LNCAP (cell line): ENCODE data around the gene ZNF485.

Source experiments
- TF ChIP-seq, protein P1 (sequence below): fragments of 450-650 bp; IDR thresholded peaks from 2 replicates; pipeline ENCODE4 v1.5.1; 2017; ENCODE audit warnings: mild to moderate bottlenecking

Gene ZNF485

DNA sequence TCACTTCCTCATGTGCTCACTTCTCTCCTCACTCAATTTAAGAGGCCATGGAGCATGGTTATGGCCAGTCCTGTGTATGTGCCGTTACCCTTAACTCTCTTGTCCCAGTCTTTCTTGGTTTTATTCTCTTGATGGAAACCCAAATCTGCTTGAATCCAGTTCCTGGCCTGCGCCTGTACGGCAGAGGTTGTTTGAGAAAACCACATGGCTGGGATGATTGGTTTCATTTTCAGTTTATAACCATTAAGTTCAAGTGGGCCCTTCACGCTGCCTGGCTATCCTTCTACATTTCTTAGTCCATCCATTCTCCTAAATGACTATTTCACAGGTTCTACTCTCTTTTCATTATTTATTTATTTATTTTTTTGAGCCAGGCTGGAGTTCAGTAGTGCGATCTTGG is 30.2 kb upstream of the ZNF485 start:
- TF ChIP-seq, protein P1, sequence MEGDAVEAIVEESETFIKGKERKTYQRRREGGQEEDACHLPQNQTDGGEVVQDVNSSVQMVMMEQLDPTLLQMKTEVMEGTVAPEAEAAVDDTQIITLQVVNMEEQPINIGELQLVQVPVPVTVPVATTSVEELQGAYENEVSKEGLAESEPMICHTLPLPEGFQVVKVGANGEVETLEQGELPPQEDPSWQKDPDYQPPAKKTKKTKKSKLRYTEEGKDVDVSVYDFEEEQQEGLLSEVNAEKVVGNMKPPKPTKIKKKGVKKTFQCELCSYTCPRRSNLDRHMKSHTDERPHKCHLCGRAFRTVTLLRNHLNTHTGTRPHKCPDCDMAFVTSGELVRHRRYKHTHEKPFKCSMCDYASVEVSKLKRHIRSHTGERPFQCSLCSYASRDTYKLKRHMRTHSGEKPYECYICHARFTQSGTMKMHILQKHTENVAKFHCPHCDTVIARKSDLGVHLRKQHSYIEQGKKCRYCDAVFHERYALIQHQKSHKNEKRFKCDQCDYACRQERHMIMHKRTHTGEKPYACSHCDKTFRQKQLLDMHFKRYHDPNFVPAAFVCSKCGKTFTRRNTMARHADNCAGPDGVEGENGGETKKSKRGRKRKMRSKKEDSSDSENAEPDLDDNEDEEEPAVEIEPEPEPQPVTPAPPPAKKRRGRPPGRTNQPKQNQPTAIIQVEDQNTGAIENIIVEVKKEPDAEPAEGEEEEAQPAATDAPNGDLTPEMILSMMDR, result no peak

DNA sequence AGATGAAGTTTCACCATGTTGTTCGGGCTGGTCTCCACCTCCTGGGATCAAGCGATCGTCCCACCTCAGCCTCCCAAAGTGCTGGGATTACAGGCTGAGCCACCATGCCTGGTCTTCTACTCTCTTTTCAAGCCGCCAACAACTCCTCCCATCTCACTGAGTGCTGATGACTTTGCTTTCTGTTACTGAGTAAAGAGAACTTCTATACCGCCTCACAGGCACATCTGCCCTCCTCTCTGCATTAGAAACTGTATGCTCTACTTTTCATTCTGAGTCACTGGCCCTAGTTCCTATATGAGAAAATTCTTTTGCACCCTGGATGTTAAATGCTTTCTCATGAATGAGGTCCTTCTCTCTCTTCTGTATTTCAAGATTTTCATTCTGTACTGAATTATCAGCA is 29.7 kb upstream of the ZNF485 start:
- TF ChIP-seq, protein P1, result no peak

DNA sequence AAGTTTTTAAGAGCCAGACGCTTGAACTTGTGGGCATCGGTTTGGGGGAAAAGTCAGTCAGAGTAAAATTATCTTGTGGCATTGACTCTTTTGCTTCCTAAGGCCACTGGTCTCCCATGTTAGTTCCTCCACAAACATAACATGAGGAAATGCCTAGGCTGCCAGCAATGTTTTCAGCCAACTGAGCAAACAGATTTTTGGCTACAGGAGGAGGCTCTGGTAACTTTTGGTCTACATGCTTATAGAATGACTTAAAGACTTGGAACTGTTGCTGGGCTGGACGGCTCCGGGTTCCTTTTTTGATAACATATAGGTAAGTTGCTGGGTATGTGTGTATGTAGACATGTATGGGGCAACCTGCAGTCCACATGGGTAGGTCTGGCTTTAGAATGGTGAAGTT is 22.2 kb upstream of the ZNF485 start:
- TF ChIP-seq, protein P1, result no peak

DNA sequence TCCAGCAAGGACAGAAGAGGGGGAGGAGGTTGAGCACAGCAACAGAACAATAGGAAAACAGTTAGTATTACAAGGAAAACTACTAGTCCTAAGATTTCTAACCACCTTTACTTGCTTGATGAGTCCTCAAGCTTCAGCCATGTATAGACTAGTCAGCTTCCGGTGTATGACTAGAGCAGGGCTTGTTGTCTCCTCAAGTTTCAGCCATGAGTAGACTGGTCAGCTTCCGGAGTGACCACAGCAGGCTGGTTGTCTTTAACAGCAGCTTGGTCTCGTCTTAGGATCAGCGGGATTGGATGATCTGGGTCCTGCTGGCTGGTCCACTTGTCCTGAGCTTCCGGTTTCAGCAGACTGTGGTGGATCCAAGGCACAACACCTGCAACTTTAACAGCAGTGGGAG is 21.2 kb upstream of the ZNF485 start:
- TF ChIP-seq, protein P1, result no peak

DNA sequence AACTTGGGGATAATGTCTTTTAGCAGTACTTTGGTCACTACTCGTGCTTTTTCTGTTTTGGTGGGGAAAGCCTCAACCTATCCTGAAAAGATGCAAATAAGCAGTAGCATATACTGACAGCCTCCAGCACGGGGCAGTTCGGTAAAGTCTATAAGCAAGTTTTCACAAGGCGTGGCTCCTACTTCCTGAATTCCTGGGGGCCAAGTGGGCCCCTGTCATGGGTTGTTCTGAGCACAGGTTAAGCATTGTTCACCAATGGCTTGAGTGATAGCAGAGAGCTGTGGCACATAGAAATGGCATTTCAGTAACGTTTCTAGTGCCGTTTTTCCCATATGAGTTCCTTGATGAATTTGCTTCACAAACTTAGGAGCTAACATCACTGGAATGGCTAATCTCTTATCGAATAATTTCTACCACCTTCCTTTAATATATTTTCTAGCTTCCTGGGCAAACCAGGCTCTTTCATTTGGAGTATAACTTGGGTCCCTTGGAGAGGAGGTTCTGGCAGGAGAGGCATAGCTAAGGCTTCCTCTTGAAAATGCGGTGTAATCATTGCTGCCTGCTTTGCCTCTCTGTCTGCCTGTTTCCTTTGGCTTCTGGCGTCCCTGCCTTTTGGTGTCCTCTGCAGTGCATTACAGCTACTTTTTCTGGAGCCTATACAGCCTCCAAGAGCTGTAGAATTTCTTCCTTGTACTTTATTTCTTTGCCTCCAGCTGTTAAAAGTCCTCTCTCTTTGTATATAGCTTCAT is 20.1 kb upstream of the ZNF485 start:
- TF ChIP-seq, protein P1, result no peak

DNA sequence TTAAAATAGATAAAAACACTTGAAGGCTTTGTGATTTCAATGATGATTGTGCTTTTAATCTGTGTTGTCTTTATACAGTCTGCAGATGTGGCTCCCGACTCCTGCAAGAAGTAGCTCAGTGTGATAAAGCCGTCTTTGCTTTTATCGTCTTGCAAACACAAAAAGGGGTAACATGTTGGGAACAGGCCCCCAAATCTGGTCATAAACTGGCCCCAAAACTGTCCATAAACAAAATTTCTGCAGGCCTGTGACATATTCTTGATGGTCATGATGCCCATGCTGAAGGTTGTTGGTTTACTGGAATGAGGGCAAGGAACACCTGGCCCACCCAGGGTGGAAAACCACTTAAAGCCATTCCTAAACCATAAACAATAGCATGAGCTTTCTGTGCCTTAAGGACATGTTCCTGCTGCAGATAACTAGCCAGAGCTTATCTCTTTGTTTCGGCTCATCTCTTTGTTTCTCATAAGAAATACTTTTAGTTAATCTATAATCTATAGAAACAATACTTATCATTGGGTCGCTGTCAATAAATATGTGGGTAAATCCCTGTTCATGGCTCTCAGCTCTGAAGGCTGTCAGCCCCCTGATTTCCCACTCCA is 14.8 kb upstream of the ZNF485 start:
- TF ChIP-seq, protein P1, result no peak

DNA sequence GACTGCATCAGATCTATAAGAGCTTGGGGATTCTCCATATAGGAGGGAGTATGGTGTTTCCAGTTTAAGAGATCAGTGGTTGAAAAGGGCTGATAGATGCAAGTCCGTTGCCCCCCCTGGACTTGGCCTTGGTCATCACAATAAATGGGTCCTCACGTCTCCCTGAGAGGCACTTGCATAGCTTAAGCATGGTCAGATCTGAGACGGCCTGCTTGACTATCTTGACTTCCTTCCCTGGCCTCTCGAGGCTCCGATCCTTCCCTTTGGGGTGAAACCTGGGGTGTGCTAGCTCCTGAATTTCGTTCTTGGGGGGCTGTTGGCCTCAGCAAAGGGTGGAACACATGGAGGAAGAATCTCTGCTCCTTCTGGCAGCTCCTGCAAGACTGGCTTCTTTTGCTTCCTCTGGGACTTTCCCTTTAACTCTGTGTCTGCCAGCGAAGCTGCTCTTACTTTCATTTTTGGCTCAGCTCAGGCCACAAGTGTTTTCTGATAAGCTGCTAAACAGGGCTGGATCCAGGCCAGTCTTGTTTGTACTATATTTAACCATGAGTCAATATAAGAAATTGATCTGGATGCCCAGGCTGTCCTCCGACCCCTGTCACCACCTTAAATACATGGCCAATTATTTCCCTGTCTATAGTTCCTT is 11.2 kb upstream of the ZNF485 start:
- TF ChIP-seq, protein P1, result no peak
